ENCODE measurements around the gene UBA7.

GRCh38 chr3:49831341-49831740 is 17.6 kb upstream of the UBA7 start:
- TF ChIP-seq EZH2 (IDR thresholded peaks at IDR 0.05; ENCODE audit: borderline replicate concordance): no peak
- TF ChIP-seq, protein P1, sequence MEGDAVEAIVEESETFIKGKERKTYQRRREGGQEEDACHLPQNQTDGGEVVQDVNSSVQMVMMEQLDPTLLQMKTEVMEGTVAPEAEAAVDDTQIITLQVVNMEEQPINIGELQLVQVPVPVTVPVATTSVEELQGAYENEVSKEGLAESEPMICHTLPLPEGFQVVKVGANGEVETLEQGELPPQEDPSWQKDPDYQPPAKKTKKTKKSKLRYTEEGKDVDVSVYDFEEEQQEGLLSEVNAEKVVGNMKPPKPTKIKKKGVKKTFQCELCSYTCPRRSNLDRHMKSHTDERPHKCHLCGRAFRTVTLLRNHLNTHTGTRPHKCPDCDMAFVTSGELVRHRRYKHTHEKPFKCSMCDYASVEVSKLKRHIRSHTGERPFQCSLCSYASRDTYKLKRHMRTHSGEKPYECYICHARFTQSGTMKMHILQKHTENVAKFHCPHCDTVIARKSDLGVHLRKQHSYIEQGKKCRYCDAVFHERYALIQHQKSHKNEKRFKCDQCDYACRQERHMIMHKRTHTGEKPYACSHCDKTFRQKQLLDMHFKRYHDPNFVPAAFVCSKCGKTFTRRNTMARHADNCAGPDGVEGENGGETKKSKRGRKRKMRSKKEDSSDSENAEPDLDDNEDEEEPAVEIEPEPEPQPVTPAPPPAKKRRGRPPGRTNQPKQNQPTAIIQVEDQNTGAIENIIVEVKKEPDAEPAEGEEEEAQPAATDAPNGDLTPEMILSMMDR (IDR thresholded peaks at IDR 0.05; ENCODE audit: poor library complexity): no peak

All from hepatocyte (in vitro differentiated cells).